CD4-positive, CD25-positive, alpha-beta regulatory T cell (primary cell): ENCODE data around the gene RAD51B. TPM values are rescaled to one million over a fixed set of nuclear protein-coding genes. Genes with fewer than 3 reads are reported as not detected.

Experiments
- ATAC-seq, 2 donors: fragments of 150-1000 bp; cut with Tn5 transposase; one replicate each; pipeline ENCODE4 v1.10.0; 2021; ENCODE audit warnings: low read depth in 2 of 2, moderate number of reproducible peaks in 2 of 2, moderate library complexity in 1 of 2
- DNase-seq, 3 donors: peaks; one replicate each; pipeline versions ENCODE4 v3.0.0 to v3.0.0-alpha.2; 2012 to 2022; ENCODE audit warnings: mixed read lengths in 1 of 3
- H3K27ac ChIP-seq: one replicate; pipeline ENCODE4 v1.7.0; 2013; ENCODE audit warnings: mild to moderate bottlenecking, low read length; ENCODE audit not compliant: insufficient read depth, poor library complexity, severe bottlenecking
- H3K27me3 ChIP-seq: one replicate; pipeline ENCODE4 v1.7.0; 2013; ENCODE audit warnings: low read length; ENCODE audit not compliant: control insufficient read depth, insufficient read depth
- H3K36me3 ChIP-seq: one replicate; pipeline ENCODE4 v1.7.0; 2013; ENCODE audit warnings: mild to moderate bottlenecking, low read length, moderate library complexity; ENCODE audit not compliant: control insufficient read depth, insufficient read depth
- H3K4me1 ChIP-seq: 2 replicates; pipeline ENCODE4 v1.7.0; 2013; ENCODE audit warnings: mild to moderate bottlenecking, low read length; ENCODE audit not compliant: insufficient read depth, control insufficient read depth, poor library complexity, severe bottlenecking
- H3K4me3 ChIP-seq: one replicate; pipeline ENCODE4 v1.7.0; 2013; ENCODE audit warnings: low read depth, mild to moderate bottlenecking, low read length, moderate library complexity
- H3K9me3 ChIP-seq, 2 experiments: 1 replicate in 1 of 2; 2 replicates in 1 of 2; pipeline ENCODE4 v1.7.0; 2013; ENCODE audit warnings: low read length in 2 of 2, mild to moderate bottlenecking in 1 of 2, moderate library complexity in 1 of 2; ENCODE audit not compliant: control insufficient read depth in 2 of 2
- H3K27ac Mint-ChIP-seq, 3 donors: one replicate each; pipeline ENCODE4 v1.8.0; 2020 to 2022; ENCODE audit warnings: mild to moderate bottlenecking in 3 of 3, mixed read lengths in 3 of 3, moderate library complexity in 2 of 3
- H3K27me3 Mint-ChIP-seq: one replicate; pipeline ENCODE4 v1.8.0; 2022; ENCODE audit warnings: mild to moderate bottlenecking, mixed read lengths
- H3K36me3 Mint-ChIP-seq: one replicate; pipeline ENCODE4 v1.8.0; 2020; ENCODE audit warnings: mixed read lengths
- H3K4me1 Mint-ChIP-seq, 4 donors: one replicate each; pipeline ENCODE4 v1.8.0; 2020 to 2022; ENCODE audit warnings: mixed read lengths in 4 of 4, mild to moderate bottlenecking in 1 of 4
- H3K4me3 Mint-ChIP-seq, 4 donors: one replicate each; pipeline ENCODE4 v1.8.0; 2020 to 2022; ENCODE audit warnings: mild to moderate bottlenecking in 4 of 4, mixed read lengths in 4 of 4, moderate library complexity in 3 of 4
- H3K9me3 Mint-ChIP-seq, 7 donors: one replicate each; pipeline ENCODE4 v1.8.0; 2020 to 2022; ENCODE audit warnings: mixed read lengths in 7 of 7, mild to moderate bottlenecking in 3 of 7, moderate library complexity in 2 of 7
- polyA plus RNA-seq, 4 donors: library from polyadenylated mRNA; unstranded; fragments of 300-500 nt; fragmentation: Illumina TruSeq; gene quantifications; one replicate each; pipeline ENCODE4 v1.2.3, GENCODE V29; 2021
- total RNA-seq: library from RNA; stranded (reverse); gene quantifications from one replicate; pipeline ENCODE4 v1.2.3, GENCODE V29; 2022

The RAD51B gene
- total and polyA plus RNA-seq, 5 donors from 2014 or later, result 19.1 to 40.2 (median 28.1) TPM

GRCh38 chr14:68667313-68667791 lies 847.8 kb downstream of the RAD51B start:
- peaks cover 29 to 47% (median 31%) of the 10 kb centered on the region in 4 donors for H3K4me1 Mint-ChIP-seq
- Histone ChIP-seq H3K27me3 (no peaks in the 10 kb centered on the region), H3K4me1 (peaks cover 26% of the 10 kb centered on the region), H3K27ac (no peak overlapping the region), H3K36me3 (no peaks in the 10 kb centered on the region), H3K4me3 (no peak overlapping the region), H3K9me3 (no peaks in the 10 kb centered on the region)
- H3K27ac Mint-ChIP-seq, result peak overlapping the region in 2 of 3 donors; percentile 44 to 63
- DNase-seq (no peak), ATAC-seq (no peak)
- H3K4me3 Mint-ChIP-seq, result no peak overlapping the region
- H3K36me3 Mint-ChIP-seq, result no peaks in the 10 kb centered on the region
- H3K27me3 Mint-ChIP-seq, result no peaks in the 10 kb centered on the region
- H3K9me3 Mint-ChIP-seq, result no peaks in the 10 kb centered on the region

- Mint-ChIP-seq H3K9me3 (no peaks in the 10 kb centered on the region), H3K27ac (peak overlapping the region in 1 of 3 donors; percentile 69), H3K36me3 (no peaks in the 10 kb centered on the region), H3K27me3 (no peaks in the 10 kb centered on the region), H3K4me1 (peaks cover 29 to 42% (median 31%) of the 10 kb centered on the region in 4 donors), H3K4me3 (no peak overlapping the region)
- no peak for ATAC-seq
- Histone ChIP-seq H3K27me3 (no peaks in the 10 kb centered on the region), H3K27ac (no peak overlapping the region), H3K4me1 (peaks cover 26% of the 10 kb centered on the region), H3K36me3 (no peaks in the 10 kb centered on the region), H3K9me3 (no peaks in the 10 kb centered on the region), H3K4me3 (no peak overlapping the region)
- DNase-seq, result no peak
Measured at GRCh38 chr14:68668028-68668427, 848.4 kb downstream of the RAD51B start.

GRCh38 chr14:68668531-68668930 lies 849.0 kb downstream of the RAD51B start:
- Histone ChIP-seq H3K36me3 (no peaks in the 10 kb centered on the region), H3K9me3 (no peaks in the 10 kb centered on the region), H3K27ac (no peak overlapping the region), H3K4me3 (no peak overlapping the region), H3K4me1 (peaks cover 20% of the 10 kb centered on the region), H3K27me3 (no peaks in the 10 kb centered on the region)
- Mint-ChIP-seq H3K27ac (peak overlapping the region in 1 of 3 donors; percentile 69), H3K4me3 (no peak overlapping the region), H3K36me3 (no peaks in the 10 kb centered on the region), H3K4me1 (peaks cover 25 to 37% (median 28%) of the 10 kb centered on the region in 4 donors), H3K27me3 (no peaks in the 10 kb centered on the region), H3K9me3 (no peaks in the 10 kb centered on the region)
- DNase-seq (no peak), ATAC-seq (no peak)

- H3K9me3 ChIP-seq, result no peaks in the 10 kb centered on the region
- Mint-ChIP-seq H3K4me1 (peaks cover 22 to 31% (median 23%) of the 10 kb centered on the region in 4 donors), H3K27ac (no peak overlapping the region), H3K4me3 (no peak overlapping the region), H3K27me3 (no peaks in the 10 kb centered on the region), H3K9me3 (no peaks in the 10 kb centered on the region), H3K36me3 (no peaks in the 10 kb centered on the region)
- peaks cover 15% of the 10 kb centered on the region for H3K4me1 ChIP-seq
- no peaks in the 10 kb centered on the region for H3K36me3 ChIP-seq
- no peak for ATAC-seq
- no peaks in the 10 kb centered on the region for H3K27me3 ChIP-seq
- no peak overlapping the region for H3K4me3 ChIP-seq
- H3K27ac ChIP-seq, result no peak overlapping the region
- DNase-seq, result no peak
Measured at GRCh38 chr14:68669111-68669511, 849.5 kb downstream of the RAD51B start.

GRCh38 chr14:68669603-68670358 lies 850.2 kb downstream of the RAD51B start:
- Mint-ChIP-seq H3K4me3 (no peak overlapping the region), H3K27ac (no peak overlapping the region), H3K27me3 (no peaks in the 10 kb centered on the region), H3K4me1 (peaks cover 15 to 24% (median 17%) of the 10 kb centered on the region in 4 donors), H3K36me3 (no peaks in the 10 kb centered on the region), H3K9me3 (no peaks in the 10 kb centered on the region)
- Histone ChIP-seq H3K27ac (no peak overlapping the region), H3K36me3 (no peaks in the 10 kb centered on the region), H3K9me3 (no peaks in the 10 kb centered on the region), H3K4me3 (no peak overlapping the region), H3K4me1 (peaks cover 9% of the 10 kb centered on the region), H3K27me3 (no peaks in the 10 kb centered on the region)
- DNase-seq (no peak), ATAC-seq (no peak)

DNA sequence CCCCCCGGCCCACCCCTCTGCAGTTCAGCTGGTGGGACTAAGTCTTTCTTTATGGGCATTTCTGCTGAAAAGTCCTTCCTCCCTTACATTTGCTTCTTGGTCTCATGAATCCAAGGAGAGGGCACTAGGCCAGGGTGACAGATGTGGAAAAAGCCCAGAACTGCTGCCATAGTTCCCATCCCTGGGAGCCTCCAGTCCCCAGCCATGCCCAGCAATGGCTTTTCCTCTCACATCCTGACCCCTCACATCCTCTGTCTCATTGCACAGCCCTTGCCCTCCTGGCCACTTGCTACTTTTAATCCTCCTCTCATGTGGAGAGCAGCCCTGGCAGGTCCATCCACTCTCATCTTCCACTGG lies 850.8 kb downstream of the RAD51B start:
- Mint-ChIP-seq H3K36me3 (no peaks in the 10 kb centered on the region), H3K9me3 (no peaks in the 10 kb centered on the region), H3K27me3 (no peaks in the 10 kb centered on the region), H3K27ac (peak overlapping the region in 1 of 3 donors; percentile 38), H3K4me1 (peaks cover 13 to 19% (median 14%) of the 10 kb centered on the region in 4 donors), H3K4me3 (no peak overlapping the region)
- DNase-seq, result no peak
- Histone ChIP-seq H3K36me3 (no peaks in the 10 kb centered on the region), H3K4me1 (peaks cover 9% of the 10 kb centered on the region), H3K27ac (no peak overlapping the region), H3K9me3 (no peaks in the 10 kb centered on the region), H3K4me3 (no peak overlapping the region), H3K27me3 (no peaks in the 10 kb centered on the region)
- ATAC-seq, result no peak

DNA sequence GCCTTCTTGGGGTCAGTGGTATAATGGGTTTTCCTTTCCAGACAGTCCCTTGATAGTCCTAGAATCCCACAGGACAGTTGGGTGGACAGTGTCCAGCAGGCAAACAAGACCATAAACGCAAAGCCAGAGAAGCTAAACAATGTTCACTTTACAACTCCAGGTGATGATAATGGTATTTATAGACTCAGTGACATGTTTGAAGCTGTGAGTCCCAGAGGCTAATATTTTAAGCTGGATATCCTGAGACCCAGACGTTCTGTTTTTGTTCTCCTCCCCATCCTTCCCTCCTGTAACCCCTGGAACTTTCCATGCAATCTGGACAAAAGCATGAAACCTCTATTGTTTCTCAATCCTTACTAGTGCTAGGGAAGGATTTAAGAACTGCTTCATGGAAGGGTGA lies 852.3 kb downstream of the RAD51B start:
- H3K27ac ChIP-seq, result no peak overlapping the region
- no peaks in the 10 kb centered on the region for H3K36me3 Mint-ChIP-seq
- H3K4me1 ChIP-seq, result no peaks in the 10 kb centered on the region
- H3K27ac Mint-ChIP-seq, result peak overlapping the region in 1 of 3 donors; percentile 36
- DNase-seq, result no peak
- no peak for ATAC-seq
- H3K27me3 ChIP-seq, result no peaks in the 10 kb centered on the region
- H3K27me3 Mint-ChIP-seq, result no peaks in the 10 kb centered on the region
- no peak overlapping the region for H3K4me3 ChIP-seq
- H3K9me3 Mint-ChIP-seq, result no peaks in the 10 kb centered on the region
- no peaks in the 10 kb centered on the region for H3K36me3 ChIP-seq
- H3K4me1 Mint-ChIP-seq, result peaks cover 3 to 9% (median 6%) of the 10 kb centered on the region in 4 donors
- H3K4me3 Mint-ChIP-seq, result no peak overlapping the region
- H3K9me3 ChIP-seq, result no peaks in the 10 kb centered on the region
